Omental fat pad (tissue), 4 donors: ENCODE measurements around the gene PPP1R7. TPM values are rescaled to one million over a fixed set of nuclear protein-coding genes. Genes with fewer than 3 reads are reported as not detected.

Source experiments
- ATAC-seq: fragments of 150-250 bp; one replicate; pipeline ENCODE4 v1.9.1; 2016; ENCODE audit warnings: mild to moderate bottlenecking, moderate library complexity; ENCODE audit not compliant: low FRiP score
- DNase-seq: peaks from one replicate; pipeline ENCODE4 v3.0.0-alpha.2; 2019; ENCODE audit warnings: low spot score
- total RNA-seq, 4 donors: library from RNA; depleted of rRNA; stranded (reverse); fragments of >200 nt; gene quantifications; one replicate each; pipeline ENCODE4 v1.1.0, GENCODE V29; 2016
- TF ChIP-seq, protein P1 (sequence below), 3 donors: fragments of 450-650 bp; IDR thresholded peaks; one replicate each; pipeline ENCODE4 v1.5.1; 2016 to 2017; ENCODE audit warnings: antibody characterized with exemption in 3 of 3, mild to moderate bottlenecking in 3 of 3, moderate library complexity in 2 of 3

PPP1R7 gene
- total RNA-seq, 4 donors from 2014 or later: 33.4 to 41.8 (median 35.4) TPM

DNA sequence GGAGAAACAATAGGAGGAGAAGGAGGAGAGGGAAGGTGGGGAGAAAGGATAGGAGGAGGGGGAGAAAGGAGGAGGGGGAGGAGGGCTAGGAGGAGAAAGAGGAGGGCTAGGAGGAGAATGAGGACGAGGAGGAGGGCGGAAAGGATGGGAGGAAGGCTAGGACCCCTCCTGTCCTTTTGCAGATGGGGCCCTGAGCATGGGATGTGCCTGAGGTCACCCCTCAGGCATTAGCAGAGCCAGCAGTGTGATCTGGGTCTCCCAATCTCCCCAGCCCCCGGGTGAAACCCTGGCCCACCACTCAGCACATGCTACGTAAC lies 37.6 kb downstream of the PPP1R7 start:
- ATAC-seq: no peak
- TF ChIP-seq, protein P1, sequence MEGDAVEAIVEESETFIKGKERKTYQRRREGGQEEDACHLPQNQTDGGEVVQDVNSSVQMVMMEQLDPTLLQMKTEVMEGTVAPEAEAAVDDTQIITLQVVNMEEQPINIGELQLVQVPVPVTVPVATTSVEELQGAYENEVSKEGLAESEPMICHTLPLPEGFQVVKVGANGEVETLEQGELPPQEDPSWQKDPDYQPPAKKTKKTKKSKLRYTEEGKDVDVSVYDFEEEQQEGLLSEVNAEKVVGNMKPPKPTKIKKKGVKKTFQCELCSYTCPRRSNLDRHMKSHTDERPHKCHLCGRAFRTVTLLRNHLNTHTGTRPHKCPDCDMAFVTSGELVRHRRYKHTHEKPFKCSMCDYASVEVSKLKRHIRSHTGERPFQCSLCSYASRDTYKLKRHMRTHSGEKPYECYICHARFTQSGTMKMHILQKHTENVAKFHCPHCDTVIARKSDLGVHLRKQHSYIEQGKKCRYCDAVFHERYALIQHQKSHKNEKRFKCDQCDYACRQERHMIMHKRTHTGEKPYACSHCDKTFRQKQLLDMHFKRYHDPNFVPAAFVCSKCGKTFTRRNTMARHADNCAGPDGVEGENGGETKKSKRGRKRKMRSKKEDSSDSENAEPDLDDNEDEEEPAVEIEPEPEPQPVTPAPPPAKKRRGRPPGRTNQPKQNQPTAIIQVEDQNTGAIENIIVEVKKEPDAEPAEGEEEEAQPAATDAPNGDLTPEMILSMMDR (IDR thresholded peaks at IDR 0.05): no peak

DNA sequence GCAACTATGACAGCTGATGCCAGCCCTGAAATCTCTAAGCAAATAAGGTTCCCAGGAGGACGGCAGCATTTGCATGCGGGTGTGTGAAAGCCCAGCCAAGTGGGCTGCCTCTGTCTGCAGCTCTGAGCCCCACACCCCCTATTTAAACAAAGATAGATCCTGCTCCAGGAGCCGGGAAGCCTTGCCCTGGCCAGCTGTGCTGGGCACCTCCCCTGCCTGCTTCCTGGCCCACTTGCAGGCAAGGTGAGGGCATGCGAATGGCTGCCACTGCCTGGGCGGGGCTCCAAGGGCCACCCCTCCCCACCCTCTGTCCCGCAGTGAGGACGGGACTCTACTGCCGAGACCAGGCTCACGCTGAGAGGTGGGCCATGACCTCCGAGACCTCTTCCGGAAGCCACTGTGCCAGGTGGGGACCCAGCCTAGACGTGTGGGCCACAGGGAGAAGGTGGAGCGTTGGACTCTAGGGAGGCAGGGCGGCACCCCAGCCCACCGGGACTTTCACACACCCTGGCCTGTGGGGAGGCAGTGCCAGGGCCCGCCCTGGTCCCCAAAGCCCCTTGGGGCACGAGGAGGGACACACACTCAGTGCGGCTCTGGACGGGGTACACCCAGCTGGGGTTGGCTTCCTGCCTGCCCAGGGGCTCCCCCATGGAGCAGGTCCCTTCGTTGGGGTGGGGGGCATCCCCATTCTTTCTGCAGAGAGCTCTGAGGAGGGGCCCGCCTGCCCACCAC lies 38.3 kb downstream of the PPP1R7 start, which contains the start of gene ANO7:
Gene ANO7 (plus strand): TSS at position 317 of the 732 bp plus-strand sequence. CDS start 1,387 bp downstream, outside the sequence.
- no peak for ATAC-seq
- TF ChIP-seq, protein P1 (IDR thresholded peaks at IDR 0.05): no peak
- no peak for DNase-seq

More for the DNA sequence above, 37.6 kb downstream of the PPP1R7 start:
- DNase-seq: no peak

DNA sequence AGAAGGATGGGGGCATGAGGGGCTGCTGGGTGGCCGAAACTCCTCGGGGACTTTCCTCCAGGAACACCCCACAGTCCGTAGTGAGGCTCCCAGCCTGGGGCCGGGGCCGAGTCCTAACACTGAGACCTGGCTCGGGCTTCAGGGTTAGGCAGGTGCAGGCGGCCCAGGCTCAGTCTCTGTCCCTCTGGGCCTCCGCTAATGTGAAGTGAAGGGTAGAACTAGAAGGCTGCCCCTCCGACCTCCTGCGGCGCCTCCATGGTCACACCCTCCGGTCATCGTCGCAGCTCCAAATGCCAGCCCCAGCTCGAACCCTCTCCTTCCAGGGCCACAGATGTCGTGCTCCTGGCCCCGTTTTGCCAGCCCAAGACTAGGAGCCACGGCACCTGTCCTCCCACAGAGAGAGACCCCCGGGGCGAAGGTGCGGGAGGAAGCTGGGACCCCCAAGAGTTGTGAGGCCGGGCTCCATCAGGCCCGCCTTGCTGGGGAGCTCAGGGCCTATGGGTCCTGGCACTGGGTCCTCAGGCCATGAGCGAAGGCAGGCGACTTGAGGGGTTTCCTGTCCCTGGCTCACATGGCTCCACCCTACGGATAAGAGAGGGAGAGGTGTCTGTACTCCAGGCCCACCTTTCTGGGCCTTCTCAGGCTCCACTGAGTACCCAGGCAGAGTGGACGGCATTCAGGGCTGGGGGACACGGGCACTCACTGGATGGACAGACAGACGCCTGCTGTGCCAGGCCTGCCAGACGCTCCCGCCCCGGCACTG lies 39.0 kb downstream of the PPP1R7 start:
- TF ChIP-seq, protein P1 (IDR thresholded peaks at IDR 0.05): no peak
- ATAC-seq: no peak
- no peak for DNase-seq

DNA sequence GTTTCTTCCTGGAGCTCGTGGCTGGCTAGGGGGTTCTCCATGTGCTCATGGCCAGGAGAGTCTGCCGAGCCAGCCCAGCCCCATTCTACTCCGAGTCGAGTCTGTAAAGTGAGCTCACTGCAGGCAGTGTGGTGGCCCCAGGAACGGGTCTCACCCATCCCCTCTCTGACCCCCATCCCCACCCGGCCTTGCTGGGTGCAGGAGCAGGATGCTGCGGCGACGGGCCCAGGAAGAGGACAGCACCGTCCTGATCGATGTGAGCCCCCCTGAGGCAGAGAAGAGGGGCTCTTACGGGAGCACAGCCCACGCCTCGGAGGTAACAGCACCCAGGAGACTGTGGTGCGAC lies 39.6 kb downstream of the PPP1R7 start:
- no peak for ATAC-seq
- DNase-seq: no peak
- TF ChIP-seq, protein P1 (IDR thresholded peaks at IDR 0.05): no peak

DNA sequence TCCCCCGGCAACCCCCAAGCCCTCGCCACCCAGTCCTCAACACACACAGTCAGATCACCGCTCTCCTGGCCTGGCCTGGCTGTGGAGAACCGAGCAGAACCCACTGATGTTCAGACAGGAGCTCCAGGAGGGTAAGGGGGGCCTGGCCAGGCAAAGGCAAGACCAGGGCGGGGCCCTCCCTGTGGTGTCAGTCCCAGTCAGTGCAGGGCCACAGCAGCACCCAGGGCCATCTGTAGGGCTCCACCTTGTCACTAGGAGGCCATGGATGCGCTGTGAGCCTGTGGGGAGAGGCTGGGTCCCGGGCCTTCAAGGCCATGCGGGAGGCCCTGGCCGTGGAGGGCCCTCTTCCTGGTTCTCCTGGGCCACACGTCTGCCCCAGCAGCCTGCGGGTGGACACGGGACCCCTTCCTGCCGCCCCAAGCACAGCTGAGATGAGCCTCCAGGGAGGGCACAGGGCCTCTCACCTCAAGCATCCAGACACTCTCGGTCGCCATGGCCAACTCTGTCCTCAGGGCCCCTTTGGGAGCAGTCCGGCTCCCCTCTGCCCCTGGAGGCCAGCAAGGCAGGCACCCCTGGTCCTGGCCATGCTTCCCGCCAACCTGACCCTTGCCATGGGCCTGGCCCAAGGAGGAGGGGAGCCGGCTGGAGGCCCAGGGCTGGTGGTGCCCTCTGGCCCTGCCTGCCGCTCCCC lies 40.2 kb downstream of the PPP1R7 start:
- ATAC-seq (no peak), DNase-seq (no peak)
- TF ChIP-seq, protein P1 (IDR thresholded peaks at IDR 0.05): no peak

DNA sequence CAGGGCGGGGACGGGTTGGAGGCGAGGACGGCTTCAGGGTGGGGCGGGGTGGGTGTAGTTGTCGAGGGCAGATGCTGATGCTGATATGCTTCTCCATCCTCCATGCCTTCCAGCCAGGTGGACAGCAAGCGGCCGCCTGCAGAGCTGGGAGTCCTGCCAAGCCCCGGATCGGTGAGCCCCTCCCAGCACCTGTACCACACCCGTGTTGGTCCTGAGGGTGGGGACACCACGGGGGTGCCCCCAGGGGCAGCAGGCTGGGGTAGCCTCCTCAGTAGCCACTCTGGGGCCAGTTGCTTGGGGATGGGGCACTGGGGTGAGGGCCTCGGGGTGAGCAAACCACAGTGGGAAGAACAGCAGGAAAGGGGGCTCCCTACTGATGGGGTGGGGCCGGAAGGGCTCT lies 40.8 kb downstream of the PPP1R7 start:
- ATAC-seq (no peak), DNase-seq (no peak)
- TF ChIP-seq, protein P1 (IDR thresholded peaks at IDR 0.05): no peak
